Measurements from ENCODE around the gene LHPP.

Gene LHPP

GRCh38 chr10:124534231-124534798 is 72.7 kb downstream of the LHPP start:
- no peak overlapping the region for H3K27ac ChIP-seq
- no peak for DNase-seq (ENCODE audit: low spot score)
- ChIA-PET POLR2A (ENCODE audit: low non-redundant PET) (no interaction called here), CTCF (interaction anchor here (0.7 to 2.3 kb wide), 2 partner anchors 9 to 293 kb away, joined by 4 to 5 read pairs; no protein-coding TSS in a partner anchor)
- TF ChIP-seq CTCF (conservative IDR thresholded peaks at IDR 0.05; ENCODE audit: low read depth), result no peak

GRCh38 chr10:124534826-124535601 is 73.4 kb downstream of the LHPP start:
- DNase-seq (ENCODE audit: low spot score), result no peak
- POLR2A ChIA-PET (ENCODE audit: low non-redundant PET), result no interaction called here
- CTCF ChIA-PET, result interaction anchor here (1.2 to 2.3 kb wide), 2 partner anchors 10 to 206 kb away, joined by 5 read pairs; no protein-coding TSS in a partner anchor
- no peak overlapping the region for H3K27ac ChIP-seq
- TF ChIP-seq CTCF (conservative IDR thresholded peaks at IDR 0.05; ENCODE audit: low read depth), result no peak

DNA sequence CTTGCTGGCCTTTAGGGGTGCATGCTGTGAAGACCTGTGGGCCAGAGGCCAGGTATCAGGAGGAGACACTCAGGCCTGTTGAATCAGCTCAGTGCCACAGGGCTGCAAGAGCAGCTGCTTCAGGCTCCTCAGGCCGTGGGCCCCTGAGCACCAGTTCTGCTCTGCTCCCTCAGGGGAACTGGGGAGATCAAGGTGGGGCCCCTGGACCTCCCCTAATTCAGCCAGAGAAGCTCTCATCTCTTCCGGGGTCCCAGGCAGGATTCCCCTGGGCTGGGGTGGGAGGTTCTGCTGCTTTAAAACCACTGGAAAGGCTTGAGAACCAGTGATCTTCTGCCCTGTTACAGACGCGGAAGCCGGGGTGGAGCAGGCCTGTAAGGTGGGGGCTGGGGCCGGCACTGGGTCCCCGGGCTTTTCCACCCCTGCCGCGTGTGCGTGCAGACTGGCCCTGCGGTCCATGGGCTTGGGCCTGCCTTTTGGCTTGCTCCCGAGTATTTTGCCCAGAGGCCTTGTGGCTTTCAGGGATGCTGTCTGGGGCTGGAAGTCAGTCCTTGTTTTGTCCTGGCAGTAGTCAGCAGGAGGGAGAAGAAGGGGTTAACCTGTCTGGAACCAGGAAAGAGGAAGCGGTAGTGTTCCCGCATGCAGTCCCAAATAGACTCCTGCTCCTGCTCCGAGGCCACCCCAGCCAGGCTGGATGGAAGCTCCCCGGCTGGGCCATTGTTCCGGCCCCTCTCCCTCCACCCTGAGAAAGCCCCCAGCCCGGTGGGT is 74.3 kb downstream of the LHPP start:
- no peak for TF ChIP-seq CTCF (conservative IDR thresholded peaks at IDR 0.05; ENCODE audit: low read depth)
- CTCF ChIA-PET, result interaction anchor here (0.5 to 2.3 kb wide), 4 partner anchors 11 to 397 kb away, joined by 3 to 5 read pairs (median 4); no protein-coding TSS in a partner anchor
- POLR2A ChIA-PET (ENCODE audit: low non-redundant PET), result no interaction called here
- no peak overlapping the region for H3K27ac ChIP-seq
- DNase-seq (ENCODE audit: low spot score), result no peak

- no peak for DNase-seq (ENCODE audit: low spot score)
- H3K27ac ChIP-seq, result peak overlapping the region; percentile 12; the same call in 1 of the 2 replicates
- ChIA-PET CTCF (interaction anchor here (0.5 to 0.9 kb wide), 5 partner anchors 27 to 397 kb away, joined by 3 to 5 read pairs (median 3); no protein-coding TSS in a partner anchor), POLR2A (ENCODE audit: low non-redundant PET) (no interaction called here)
- no peak for TF ChIP-seq CTCF (conservative IDR thresholded peaks at IDR 0.05; ENCODE audit: low read depth)
Observed at GRCh38 chr10:124536496-124537050, 75.0 kb downstream of the LHPP start.

- POLR2A ChIA-PET (ENCODE audit: low non-redundant PET), result no interaction called here
- CTCF ChIA-PET, result interaction anchor here (0.6 to 0.9 kb wide), 3 partner anchors 26 to 312 kb away, joined by 3 to 5 read pairs (median 3); no protein-coding TSS in a partner anchor
- no peak for TF ChIP-seq CTCF (conservative IDR thresholded peaks at IDR 0.05; ENCODE audit: low read depth)
- H3K27ac ChIP-seq, result peak overlapping the region; percentile 12; the same call in 1 of the 2 replicates
- DNase-seq (ENCODE audit: low spot score), result no peak
Observed at GRCh38 chr10:124537166-124537725, 75.6 kb downstream of the LHPP start.

Data from RWPE1 (cell line).